ENCODE results near the gene LAMA4. TPM values are rescaled to one million over a fixed set of nuclear protein-coding genes. Genes with fewer than 3 reads are reported as not detected.

LAMA4 gene, protein sequence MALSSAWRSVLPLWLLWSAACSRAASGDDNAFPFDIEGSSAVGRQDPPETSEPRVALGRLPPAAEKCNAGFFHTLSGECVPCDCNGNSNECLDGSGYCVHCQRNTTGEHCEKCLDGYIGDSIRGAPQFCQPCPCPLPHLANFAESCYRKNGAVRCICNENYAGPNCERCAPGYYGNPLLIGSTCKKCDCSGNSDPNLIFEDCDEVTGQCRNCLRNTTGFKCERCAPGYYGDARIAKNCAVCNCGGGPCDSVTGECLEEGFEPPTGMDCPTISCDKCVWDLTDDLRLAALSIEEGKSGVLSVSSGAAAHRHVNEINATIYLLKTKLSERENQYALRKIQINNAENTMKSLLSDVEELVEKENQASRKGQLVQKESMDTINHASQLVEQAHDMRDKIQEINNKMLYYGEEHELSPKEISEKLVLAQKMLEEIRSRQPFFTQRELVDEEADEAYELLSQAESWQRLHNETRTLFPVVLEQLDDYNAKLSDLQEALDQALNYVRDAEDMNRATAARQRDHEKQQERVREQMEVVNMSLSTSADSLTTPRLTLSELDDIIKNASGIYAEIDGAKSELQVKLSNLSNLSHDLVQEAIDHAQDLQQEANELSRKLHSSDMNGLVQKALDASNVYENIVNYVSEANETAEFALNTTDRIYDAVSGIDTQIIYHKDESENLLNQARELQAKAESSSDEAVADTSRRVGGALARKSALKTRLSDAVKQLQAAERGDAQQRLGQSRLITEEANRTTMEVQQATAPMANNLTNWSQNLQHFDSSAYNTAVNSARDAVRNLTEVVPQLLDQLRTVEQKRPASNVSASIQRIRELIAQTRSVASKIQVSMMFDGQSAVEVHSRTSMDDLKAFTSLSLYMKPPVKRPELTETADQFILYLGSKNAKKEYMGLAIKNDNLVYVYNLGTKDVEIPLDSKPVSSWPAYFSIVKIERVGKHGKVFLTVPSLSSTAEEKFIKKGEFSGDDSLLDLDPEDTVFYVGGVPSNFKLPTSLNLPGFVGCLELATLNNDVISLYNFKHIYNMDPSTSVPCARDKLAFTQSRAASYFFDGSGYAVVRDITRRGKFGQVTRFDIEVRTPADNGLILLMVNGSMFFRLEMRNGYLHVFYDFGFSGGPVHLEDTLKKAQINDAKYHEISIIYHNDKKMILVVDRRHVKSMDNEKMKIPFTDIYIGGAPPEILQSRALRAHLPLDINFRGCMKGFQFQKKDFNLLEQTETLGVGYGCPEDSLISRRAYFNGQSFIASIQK (N-terminal part only)
- total RNA-seq (2014; rRNA removed; shearing (Covaris generic)), result 85.6 and 156 TPM in 2 replicates

DNA sequence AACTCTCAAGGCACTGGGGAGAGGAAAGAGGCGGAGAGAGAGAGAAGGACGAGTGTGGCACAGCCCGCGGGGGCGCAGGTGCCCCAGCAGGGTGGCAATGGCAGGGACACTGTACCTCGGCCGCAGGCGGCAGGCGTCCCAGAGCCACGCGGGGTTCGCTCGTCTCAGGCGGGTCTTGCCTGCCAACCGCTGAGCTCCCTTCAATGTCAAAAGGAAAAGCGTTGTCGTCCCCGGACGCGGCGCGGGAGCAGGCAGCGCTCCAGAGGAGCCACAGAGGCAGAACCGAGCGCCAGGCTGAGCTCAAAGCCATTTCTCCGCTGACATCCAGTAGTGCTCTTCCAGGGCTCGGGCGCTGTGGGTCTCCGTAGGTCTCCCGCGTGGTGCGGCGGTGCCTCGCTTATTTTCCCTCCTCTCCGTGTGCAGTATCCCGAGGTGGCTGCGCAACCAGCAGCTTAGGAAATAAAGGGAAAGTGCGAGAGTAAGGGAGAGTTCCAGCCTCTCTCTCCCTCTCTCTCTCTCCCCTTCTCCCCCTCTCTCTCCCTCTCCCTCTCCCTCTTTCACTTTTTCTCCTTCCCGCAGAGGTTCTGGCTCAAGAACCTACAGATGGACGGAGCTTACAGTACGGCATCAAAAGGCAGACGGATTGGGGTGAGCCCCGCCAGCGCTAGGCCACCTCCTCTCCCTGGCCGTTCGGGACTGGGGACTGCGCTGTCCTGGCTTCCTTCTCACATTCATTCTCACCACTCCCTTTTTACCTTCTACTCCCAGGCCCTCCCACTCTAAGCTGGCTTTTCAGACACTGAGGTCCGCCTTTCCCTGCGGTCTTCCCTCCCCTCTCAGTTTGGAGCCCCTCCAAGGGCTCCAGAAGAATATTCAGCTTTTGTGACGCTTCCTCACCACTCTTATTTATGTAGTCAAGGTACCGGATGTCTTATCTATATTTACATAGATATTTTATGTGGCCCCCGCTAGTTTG, at the start of gene LAMA4:
Gene LAMA4 (minus strand): TSS at position 727 of the 976 bp plus-strand sequence. CDS start 417 bp downstream, at position 310.
- peak; percentile 87 for DNase-seq (ENCODE audit: low read depth)

DNA sequence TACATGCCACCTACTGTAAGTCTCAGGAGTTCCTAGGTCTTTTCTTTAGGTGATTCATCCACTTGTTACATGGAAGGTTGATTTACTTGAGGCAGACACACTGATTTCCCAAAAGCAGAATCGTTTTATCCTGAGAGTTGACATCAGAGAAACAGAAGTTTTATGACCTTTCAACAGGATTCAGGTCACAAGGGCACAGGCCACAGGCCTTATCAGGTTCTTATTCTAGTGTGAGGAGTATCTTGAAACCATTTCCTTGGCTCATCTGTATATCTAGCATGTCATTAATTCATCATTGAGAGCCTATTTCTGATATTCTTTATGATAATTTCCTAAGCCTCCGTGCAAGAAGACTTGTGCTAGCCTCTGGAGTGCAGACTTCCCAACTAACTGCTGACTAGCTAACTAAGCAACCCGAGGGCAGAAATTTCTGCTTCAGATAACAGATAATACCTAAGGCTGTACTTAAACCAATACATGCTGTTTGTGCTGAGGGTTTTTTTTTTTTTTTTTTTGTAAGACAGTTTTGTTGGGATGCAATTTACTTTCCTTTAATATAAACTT, 47.9 kb upstream of the LAMA4 start:
- no peak for DNase-seq (ENCODE audit: low read depth)

DNA sequence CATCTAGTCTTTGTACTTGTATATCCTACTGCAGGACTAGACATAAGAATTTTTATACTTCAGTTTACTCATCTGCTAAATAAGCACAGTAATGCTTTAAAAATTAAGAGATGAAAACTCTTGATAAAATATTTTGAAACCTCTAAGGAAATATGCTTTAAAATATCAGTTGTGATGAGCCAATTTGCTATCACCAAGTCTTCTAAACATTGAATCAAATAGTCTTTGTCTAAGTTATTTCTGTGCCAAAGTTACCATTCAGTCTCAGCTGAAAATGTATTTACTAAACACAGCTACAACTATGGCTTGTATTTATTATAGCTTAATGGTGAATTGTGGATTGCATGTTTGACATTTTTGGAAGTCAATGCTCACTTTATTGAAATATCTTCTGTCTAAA, 46.5 kb upstream of the LAMA4 start:
- no peak for DNase-seq (ENCODE audit: low read depth)

DNA sequence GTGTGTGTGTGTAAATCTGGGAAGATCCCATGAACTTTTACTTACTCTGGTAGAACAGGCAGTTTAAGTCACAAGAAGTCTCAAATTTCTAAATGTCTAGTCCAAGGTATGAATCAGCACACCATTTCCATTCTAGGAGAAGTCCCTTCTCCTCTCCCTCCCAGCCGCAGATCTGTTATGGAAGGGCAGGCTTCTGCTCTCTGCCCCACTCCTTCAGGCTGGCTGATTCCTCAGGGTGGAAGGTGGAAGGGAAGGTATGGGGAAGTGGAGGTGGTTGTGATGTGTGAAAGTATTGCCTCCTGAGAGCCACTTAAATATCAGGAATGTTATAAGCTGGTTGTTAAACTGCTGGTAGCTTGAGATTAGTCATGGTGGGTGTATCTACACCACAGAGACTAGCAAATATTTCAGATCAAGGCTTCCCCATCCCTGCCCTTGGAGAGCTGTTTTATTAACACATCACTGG, 44.5 kb upstream of the LAMA4 start:
- DNase-seq (ENCODE audit: low read depth), result peak; percentile 98

DNA sequence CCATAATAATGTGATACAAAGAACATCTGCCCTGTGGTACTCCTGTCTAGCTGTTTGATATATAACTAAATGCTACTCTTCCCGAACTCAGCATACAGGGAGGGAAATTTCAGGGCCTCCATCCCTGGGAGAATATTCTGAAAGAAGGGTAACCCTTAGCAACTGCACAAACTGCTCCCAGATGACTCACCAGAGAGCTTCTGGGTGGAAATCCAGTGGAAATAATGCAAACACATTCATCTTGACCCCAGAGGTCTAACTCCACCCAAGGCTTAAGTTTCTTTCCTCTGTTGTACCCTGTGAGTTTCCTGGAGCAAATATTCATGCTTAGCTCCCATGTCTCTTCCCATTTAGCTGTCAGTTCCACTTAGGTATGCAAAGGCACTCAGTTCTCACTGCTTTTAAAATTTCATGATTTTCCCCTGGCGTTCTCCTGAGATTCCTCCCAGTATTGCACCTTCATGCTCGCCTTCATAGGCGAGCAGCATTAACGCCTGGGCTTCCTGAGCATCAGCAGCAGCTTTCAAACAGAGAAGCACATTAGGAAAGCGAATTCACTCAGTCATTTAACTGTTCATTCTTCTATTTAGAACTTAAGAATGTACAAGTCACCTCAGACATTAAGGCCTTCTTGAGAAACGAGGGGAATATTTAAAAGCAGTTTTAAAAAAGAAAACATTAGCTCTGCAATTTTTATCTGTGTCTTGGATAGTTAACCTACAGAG, 43.8 kb upstream of the LAMA4 start:
- DNase-seq (ENCODE audit: low read depth), result peak; percentile 98

DNA sequence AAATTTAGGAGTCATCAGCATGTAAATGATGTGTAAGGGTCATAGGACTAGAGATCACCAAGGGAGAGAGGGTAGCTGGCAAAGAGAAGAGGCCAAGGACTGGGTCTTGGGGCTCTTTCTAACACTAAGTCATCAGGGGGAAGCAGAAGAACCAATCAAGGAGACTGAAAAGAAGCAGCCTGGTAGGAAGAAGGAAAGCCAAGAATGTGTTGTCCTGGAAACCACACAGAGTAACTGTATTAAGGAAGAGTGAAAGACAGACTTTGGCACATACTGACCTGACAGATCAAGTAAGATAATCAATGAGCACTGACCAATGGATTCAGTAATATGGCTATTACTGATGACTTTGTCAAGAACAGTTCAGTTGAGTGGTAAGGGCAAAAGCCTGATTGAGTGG, 42.3 kb upstream of the LAMA4 start:
- DNase-seq (ENCODE audit: low read depth), result peak; percentile 65

DNA sequence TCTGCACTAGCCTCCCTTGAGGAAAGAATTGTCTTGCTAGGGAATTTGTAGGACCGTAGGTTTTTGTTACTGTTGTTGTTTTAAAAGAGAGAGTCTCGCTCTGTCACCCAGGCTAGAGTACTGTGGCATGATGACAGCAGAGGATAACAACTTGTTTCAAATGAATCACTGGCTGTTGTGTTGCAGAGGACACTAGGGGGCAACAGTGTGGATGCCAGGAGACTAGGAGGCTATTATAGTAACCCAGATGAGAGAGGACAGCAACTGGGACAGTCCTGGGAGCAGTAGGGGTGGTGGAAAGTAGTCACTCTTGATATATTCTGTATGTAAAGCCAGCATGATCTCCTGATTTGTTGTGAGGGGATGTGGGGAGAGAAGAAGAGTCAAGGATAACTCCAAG, 41.8 kb upstream of the LAMA4 start:
- peak; percentile 86 for DNase-seq (ENCODE audit: low read depth)

DNA sequence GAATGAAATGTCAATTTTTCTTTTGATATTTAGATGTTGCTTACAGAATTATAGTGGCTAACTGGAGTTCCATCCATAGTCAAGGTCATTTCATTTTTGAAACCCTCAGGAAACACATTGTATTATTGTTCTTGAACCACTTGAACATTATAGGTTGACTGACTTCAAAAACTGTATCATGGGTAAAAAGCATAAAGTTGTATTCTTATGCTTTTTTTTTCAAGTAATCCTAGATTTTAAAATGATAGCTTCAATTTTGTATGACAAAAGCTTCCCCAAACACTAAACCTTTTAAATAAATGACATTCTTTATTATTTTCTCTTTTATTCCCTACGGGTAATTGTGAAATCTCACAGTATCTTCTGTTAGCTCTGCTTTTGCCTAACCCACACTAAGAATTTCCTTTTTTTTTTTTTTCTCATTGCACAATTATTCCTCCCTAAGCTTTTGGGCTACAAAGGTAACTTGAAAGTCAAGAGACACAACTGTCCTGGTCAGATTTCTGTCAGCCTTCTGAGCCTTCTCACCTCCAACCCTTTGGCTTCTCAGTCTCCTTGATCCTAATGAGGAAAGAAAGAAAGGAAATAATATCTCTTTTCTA, 36.9 kb upstream of the LAMA4 start:
- DNase-seq (ENCODE audit: low read depth), result no peak

DNA sequence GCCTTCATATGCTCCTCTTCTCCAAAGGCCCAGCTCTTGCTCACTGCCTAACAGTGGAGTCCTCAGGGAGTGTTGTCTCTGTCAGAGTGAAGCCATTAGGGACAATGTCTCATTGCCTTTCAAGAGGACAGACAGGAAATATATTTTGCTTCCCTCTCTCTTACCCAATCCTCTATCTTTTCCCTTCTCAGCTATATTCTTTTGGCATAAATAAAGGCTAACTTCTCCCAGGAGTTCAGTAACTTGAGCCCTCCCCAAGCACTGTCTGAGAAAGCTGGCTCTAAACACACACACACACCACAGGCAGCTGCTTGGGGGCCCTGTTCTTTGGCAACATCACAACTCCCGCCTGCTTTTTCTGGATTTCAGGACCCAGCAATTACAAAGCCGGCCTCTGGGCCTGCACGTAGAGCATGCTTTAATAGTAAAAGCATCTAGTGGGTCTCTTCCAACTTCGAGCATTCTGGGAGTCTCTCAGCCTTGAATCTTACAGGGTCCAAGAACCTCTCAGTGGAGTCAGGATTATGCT, 34.7 kb upstream of the LAMA4 start:
- DNase-seq (ENCODE audit: low read depth), result peak; percentile 67

DNA sequence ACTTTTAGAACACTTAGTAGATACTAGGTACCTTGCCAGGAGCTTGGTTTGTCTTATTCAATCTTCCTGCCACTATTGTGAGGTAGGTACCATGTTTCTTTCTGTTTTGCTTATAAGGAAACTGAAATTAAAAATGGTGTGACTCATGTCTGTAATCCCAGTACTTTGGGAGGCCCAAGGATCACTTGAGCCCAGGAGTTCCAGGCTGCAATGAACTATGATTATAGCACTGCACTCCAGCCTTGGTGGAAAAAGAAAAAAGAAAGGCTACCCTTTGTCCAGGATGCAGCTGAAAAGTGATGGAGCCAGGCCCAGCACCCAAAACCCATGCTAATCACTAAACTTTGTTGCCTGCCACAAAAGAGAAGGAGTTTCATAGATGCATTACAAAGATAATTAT, 34.1 kb upstream of the LAMA4 start:
- peak; percentile 49 for DNase-seq (ENCODE audit: low read depth)

DNA sequence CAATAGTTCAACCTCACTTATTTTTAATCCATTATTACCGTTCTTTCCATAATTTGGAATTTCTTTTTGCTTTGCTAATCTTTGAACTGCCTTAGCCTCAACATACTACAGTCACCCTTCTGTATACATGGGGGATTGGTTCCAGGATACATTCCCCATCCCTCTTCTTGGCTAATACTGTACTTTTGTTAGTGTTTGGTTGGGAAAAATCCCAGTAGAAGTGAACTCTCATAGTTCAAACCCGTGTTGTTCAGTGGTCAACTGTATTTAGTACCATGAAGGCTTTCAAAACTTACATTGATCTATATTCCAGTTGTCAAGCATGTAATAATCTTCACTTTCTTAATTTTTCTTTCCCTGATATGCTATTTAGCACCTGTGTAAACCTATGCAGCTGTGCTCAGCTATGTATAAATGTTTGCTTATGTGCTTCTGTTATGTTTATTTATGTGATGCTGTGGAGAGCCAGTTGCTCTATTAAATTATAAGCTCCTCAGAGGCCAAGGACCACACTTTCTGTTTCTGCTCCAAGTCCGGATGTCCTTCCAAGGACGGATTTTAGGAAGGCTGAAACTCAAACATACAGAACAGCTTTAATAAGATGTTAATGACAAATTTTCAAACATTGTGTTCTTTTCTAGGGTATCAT, 33.3 kb upstream of the LAMA4 start:
- no peak for DNase-seq (ENCODE audit: low read depth)

DNA sequence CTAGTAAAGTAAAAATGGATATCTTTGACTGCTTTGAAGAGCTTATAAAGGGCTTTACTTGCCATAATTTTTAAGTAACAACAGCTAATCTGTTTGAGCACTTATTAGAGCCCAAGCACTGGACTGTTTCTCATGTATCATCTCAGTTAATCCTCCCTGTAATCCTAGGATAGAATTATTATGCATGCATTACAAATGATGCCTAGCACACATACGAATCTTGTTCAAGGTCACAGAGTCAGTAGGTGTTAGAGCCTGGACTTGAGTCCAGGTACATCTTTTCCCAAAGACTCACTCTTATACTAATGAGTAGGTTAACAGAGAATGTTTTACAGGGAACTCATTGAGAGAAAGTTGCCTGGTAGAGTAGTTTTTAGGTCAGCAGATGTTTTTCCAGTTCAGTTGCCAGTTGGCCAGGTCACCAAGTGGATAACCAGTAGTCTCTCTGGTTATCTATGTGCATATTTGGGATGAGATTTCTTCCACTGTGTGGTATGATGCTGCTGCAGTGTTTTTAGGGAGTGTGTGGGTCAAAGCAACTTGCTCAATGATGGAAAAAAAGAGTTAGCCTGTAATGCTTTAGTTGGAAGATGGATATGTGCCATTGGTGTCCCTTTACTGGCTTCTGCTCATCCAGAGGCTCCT, 32.3 kb upstream of the LAMA4 start:
- DNase-seq (ENCODE audit: low read depth), result no peak

DNA sequence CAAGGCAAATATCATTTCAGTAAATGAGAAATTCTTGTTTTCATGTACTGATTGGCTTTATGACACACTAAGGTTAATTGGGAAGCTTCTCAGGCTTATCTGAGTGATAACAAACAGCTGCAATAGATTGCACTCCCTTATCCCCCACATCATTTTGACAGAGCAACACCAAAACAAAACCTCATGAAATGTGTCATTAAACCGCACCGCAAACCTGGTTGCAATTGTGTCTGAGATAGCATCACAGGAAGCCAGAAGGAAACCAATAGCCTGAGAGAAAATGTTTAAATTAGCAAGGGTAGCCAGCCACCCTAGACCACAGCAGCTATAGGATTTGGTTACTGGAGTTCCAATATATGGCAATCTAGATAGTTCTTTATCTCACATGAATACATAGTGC, 31.6 kb upstream of the LAMA4 start:
- DNase-seq (ENCODE audit: low read depth), result peak; percentile 46

DNA sequence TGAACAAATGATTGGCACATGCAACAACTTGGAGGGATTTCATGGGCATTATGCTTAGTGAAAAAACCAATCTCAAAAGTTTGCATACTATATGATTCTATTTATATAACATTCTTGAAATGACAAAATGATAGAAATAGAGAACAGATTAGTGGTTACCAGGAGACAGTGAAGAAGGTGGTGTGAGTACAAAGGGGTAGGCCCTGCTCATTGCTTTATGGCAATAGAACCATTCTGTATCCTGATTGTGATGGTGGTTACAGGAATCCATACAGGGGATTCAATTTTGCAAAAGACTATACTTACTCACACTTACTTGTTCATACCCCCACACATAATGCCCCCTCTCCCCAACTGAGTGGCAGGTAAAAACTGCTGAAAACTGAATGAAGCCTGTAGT, 30.2 kb upstream of the LAMA4 start:
- DNase-seq (ENCODE audit: low read depth), result no peak

DNA sequence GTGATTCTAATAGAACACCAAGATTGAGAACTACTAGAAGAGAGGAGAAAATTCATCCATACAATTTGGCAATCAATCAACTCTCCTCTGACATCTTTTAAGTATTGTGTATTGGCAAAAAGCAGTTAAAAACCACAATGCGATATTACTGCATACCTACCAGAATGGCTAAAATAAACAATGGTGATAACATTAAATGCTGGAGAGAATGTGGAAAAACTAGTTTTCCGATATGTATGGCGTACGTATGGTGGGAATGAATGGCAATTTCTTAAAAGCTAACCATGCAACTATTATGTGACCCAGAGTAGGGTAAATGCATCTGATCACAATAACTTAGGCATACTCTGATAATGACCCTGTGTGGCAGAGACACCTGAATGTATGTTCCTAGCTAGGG, 29.3 kb upstream of the LAMA4 start:
- no peak for DNase-seq (ENCODE audit: low read depth)

DNA sequence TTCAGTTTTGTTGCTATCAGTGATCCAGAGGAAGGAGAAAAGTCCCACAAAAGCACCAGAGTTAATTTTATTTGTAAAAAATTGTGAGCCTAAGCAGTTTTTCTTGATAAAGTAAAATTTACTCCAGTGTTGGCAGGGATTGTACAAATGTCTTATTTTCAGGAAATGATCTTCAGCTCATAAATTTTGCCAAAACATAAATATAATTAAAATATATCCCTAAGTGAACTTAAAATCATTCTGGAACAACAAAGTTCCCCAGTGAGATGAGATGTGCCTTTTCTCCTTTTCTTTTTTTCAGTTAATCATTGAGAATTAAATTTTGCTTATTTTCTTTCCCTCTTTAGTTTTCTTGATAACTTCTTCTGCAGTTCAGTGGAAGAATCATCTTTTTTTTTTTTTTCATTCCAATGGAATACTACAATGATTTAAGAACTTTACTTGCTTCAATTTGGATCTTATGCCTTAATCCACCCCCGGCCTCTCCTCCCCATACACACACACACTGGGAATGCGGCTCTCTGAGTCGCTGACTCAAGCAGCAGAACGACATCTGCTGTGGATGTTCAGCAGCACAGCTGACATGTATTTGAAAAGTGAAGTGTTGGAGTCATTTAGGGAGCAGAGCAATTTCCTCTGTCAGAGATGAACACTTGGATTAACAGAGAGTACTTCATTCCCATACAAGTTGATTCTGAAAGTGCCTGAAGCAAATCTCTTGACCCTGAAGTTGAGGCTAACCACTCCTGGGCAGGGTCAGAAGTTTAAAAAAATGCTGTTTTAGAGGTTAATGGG, 27.7 kb upstream of the LAMA4 start:
- DNase-seq (ENCODE audit: low read depth), result peak; percentile 95

All from M059J (cell line).